GM12865 (cell line): Measurements from ENCODE around the gene TRIM7.

Experiments
- DNase-seq: peaks from one replicate; pipeline ENCODE4 v3.0.0; 2010; ENCODE audit warnings: low read depth
- H3K4me3 ChIP-seq: 2 replicates; pipeline ENCODE4 v1.5.1; 2011; ENCODE audit warnings: mild to moderate bottlenecking, low read depth, low read length, control low read depth
- CTCF ChIP-seq: IDR thresholded peaks from 2 replicates; pipeline ENCODE4 v1.5.1; 2011; ENCODE audit warnings: low read length, control low read depth, low read depth, inconsistent platforms; ENCODE audit not compliant: insufficient read depth; ENCODE audit errors: missing control alignments

Gene TRIM7

GRCh38 chr5:181223058-181223728 lies 18.2 kb upstream of the TRIM7 start, which contains the start of gene TRIM41:
TSS of gene TRIM41 (plus strand) at chr5:181223281. CDS start at chr5:181224000, 719 bp downstream.
- TF ChIP-seq CTCF = no peak
- peak; percentile 100 for DNase-seq
- H3K4me3 ChIP-seq = peak within 1 kb of the TSS; percentile 90

GRCh38 chr5:181222630-181223057 lies 17.6 kb upstream of the TRIM7 start:
- no peak for DNase-seq
- H3K4me3 ChIP-seq = peak overlapping the region; percentile 90
- no peak for TF ChIP-seq CTCF

GRCh38 chr5:181221792-181222629 lies 17.0 kb upstream of the TRIM7 start:
- no peak for TF ChIP-seq CTCF
- peak overlapping the region; percentile 90 for H3K4me3 ChIP-seq
- DNase-seq = peak; percentile 97

GRCh38 chr5:181221105-181221791 lies 16.3 kb upstream of the TRIM7 start:
- no peak for TF ChIP-seq CTCF
- H3K4me3 ChIP-seq = peak overlapping the region; percentile 42
- no peak for DNase-seq

GRCh38 chr5:181220178-181220515 lies 15.2 kb upstream of the TRIM7 start:
- no peak for DNase-seq
- H3K4me3 ChIP-seq = no peak overlapping the region
- TF ChIP-seq CTCF = no peak

GRCh38 chr5:181219262-181220177 lies 14.5 kb upstream of the TRIM7 start:
- H3K4me3 ChIP-seq = no peak overlapping the region
- no peak for TF ChIP-seq CTCF
- DNase-seq = no peak
